Endodermal cell (in vitro differentiated cells): ENCODE results near the gene SELENON. TPM values are rescaled to one million over a fixed set of nuclear protein-coding genes. Genes with fewer than 3 reads are reported as not detected.

Source experiments
- DNase-seq: peaks from one replicate; pipeline ENCODE4 v3.0.0-alpha.2; 2017
- H3K27ac ChIP-seq: 2 replicates; pipeline ENCODE4 v1.5.1; 2013; ENCODE audit warnings: mild to moderate bottlenecking, low read depth, low read length, moderate library complexity
- H3K27me3 ChIP-seq: 2 replicates; pipeline ENCODE4 v1.6.1; 2013; ENCODE audit warnings: mild to moderate bottlenecking, low read length, moderate library complexity; ENCODE audit not compliant: insufficient read depth, control insufficient read depth, poor library complexity, severe bottlenecking
- H3K36me3 ChIP-seq: 2 replicates; pipeline ENCODE4 v1.7.0; 2013; ENCODE audit warnings: mild to moderate bottlenecking, low read length, moderate library complexity; ENCODE audit not compliant: control insufficient read depth, insufficient read depth
- H3K4me1 ChIP-seq: one replicate; pipeline ENCODE4 v1.7.0; 2013; ENCODE audit warnings: low read length; ENCODE audit not compliant: control insufficient read depth, insufficient read depth
- H3K4me3 ChIP-seq: 2 replicates; pipeline ENCODE4 v1.5.1; 2013; ENCODE audit warnings: mild to moderate bottlenecking, low read length, moderate library complexity
- H3K9ac ChIP-seq: 2 replicates; pipeline ENCODE4 v1.6.1; 2013; ENCODE audit warnings: mild to moderate bottlenecking, low read length, moderate library complexity; ENCODE audit not compliant: poor library complexity, severe bottlenecking; ENCODE audit errors: extremely low read depth
- H3K9me3 ChIP-seq: 2 replicates; pipeline ENCODE4 v1.6.1; 2013; ENCODE audit warnings: mild to moderate bottlenecking, low read length, moderate library complexity; ENCODE audit not compliant: control insufficient read depth
- H3K27ac Mint-ChIP-seq: 2 replicates; pipeline ENCODE4 v1.8.0; 2020; ENCODE audit warnings: mixed read lengths
- H3K27me3 Mint-ChIP-seq: 2 replicates; pipeline ENCODE4 v1.8.0; 2021; ENCODE audit warnings: mild to moderate bottlenecking, mixed read lengths; ENCODE audit not compliant: insufficient read depth
- H3K36me3 Mint-ChIP-seq: 2 replicates; pipeline ENCODE4 v1.8.0; 2020; ENCODE audit warnings: low read depth, mixed read lengths
- H3K4me1 Mint-ChIP-seq: 2 replicates; pipeline ENCODE4 v1.8.0; 2020; ENCODE audit warnings: mixed read lengths
- H3K4me3 Mint-ChIP-seq: 2 replicates; pipeline ENCODE4 v1.8.0; 2020; ENCODE audit warnings: mild to moderate bottlenecking, moderate library complexity, mixed read lengths
- H3K9me3 Mint-ChIP-seq: 2 replicates; pipeline ENCODE4 v1.8.0; 2020; ENCODE audit warnings: mild to moderate bottlenecking, mixed read lengths
- WGBS, 2 experiments: methylation state at CpG; one replicate each; pipeline versions ENCODE4 v1.1.5 to v1.1.7; 2013; ENCODE audit warnings: missing lambda C conversion rate in 2 of 2, mixed read lengths in 1 of 2; ENCODE audit not compliant: insufficient coverage in 1 of 2, insufficient read length in 1 of 2; 5-methylcytosine and 5-hydroxymethylcytosine counted together
- total RNA-seq, 2 donors: library from RNA; stranded (reverse); fragmentation: NEBNext Ultra II Directional in 1 of 2; extraction: Animal tissue kit (Norgen Biotek cat#: 25700) in 1 of 2; gene quantifications; 2 replicates in 1 of 2; 3 replicates in 1 of 2; pipeline ENCODE4 v1.2.1, GENCODE V29; 2021
- TF ChIP-seq, protein P1 (sequence below): fragments of 200-600 bp; sonication (generic); conservative IDR thresholded peaks from 2 replicates; pipeline ENCODE4 v1.5.0; 2021; ENCODE audit warnings: antibody characterized with exemption, mild to moderate bottlenecking

Gene SELENON
- total RNA-seq, 2 donors from 2014 or later: 91.2 to 93.3 TPM

DNA sequence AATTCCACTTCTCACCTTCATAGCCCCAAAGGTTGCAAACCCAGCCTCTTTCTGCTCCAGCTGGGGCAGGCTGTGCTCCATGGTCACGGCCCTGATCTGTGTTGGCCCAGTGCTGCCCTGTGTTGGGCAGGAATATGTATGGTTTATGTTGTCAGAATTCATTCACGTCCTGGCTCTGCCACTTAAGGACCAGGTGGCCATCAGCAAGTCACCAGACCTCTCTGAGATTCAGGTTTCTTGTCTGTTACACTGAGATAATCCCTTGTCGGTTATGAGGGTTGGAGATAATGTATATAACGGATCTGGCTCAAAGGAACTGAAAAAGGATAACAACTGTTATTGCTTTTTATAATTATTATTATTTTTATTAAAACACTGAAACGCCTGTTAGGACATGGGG is 39.1 kb upstream of the SELENON start:
- Mint-ChIP-seq H3K27me3 (peaks cover 1% of the 10 kb centered on the region), H3K9me3 (no peaks in the 10 kb centered on the region), H3K36me3 (no peaks in the 10 kb centered on the region), H3K4me3 (no peak overlapping the region), H3K27ac (no peak overlapping the region), H3K4me1 (peaks cover 30% of the 10 kb centered on the region)
- DNase-seq: no peak
- WGBS, 2 experiments: 88 to 94% methylated on average over 3 to 4 of the region's 5 CpGs
- H3K4me1 ChIP-seq: peaks cover 7% of the 10 kb centered on the region
- H3K27ac ChIP-seq: no peak overlapping the region
- no peak overlapping the region for H3K4me3 ChIP-seq
- H3K36me3 ChIP-seq: no peaks in the 10 kb centered on the region
- H3K27me3 ChIP-seq: no peaks in the 10 kb centered on the region
- H3K9me3 ChIP-seq: no peaks in the 10 kb centered on the region
- H3K9ac ChIP-seq: no peak overlapping the region
- TF ChIP-seq, protein P1, sequence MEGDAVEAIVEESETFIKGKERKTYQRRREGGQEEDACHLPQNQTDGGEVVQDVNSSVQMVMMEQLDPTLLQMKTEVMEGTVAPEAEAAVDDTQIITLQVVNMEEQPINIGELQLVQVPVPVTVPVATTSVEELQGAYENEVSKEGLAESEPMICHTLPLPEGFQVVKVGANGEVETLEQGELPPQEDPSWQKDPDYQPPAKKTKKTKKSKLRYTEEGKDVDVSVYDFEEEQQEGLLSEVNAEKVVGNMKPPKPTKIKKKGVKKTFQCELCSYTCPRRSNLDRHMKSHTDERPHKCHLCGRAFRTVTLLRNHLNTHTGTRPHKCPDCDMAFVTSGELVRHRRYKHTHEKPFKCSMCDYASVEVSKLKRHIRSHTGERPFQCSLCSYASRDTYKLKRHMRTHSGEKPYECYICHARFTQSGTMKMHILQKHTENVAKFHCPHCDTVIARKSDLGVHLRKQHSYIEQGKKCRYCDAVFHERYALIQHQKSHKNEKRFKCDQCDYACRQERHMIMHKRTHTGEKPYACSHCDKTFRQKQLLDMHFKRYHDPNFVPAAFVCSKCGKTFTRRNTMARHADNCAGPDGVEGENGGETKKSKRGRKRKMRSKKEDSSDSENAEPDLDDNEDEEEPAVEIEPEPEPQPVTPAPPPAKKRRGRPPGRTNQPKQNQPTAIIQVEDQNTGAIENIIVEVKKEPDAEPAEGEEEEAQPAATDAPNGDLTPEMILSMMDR: no peak

GRCh38 chr1:25763493-25763892 is 36.5 kb upstream of the SELENON start:
- Mint-ChIP-seq H3K4me1 (peaks cover 20% of the 10 kb centered on the region), H3K9me3 (no peaks in the 10 kb centered on the region), H3K4me3 (no peak overlapping the region), H3K27me3 (no peaks in the 10 kb centered on the region), H3K27ac (no peak overlapping the region), H3K36me3 (no peaks in the 10 kb centered on the region)
- no peak overlapping the region for H3K27ac ChIP-seq
- no peak overlapping the region for H3K4me3 ChIP-seq
- H3K27me3 ChIP-seq: no peaks in the 10 kb centered on the region
- no peaks in the 10 kb centered on the region for H3K9me3 ChIP-seq
- H3K36me3 ChIP-seq: no peaks in the 10 kb centered on the region
- WGBS, 2 experiments: 92 to 98% methylated on average over 5 to 10 of the region's 10 CpGs
- no peak overlapping the region for H3K9ac ChIP-seq
- H3K4me1 ChIP-seq: peaks cover 7% of the 10 kb centered on the region
- no peak for DNase-seq
- TF ChIP-seq, protein P1: no peak

- no peaks in the 10 kb centered on the region for H3K36me3 ChIP-seq
- no peak overlapping the region for H3K4me3 ChIP-seq
- Mint-ChIP-seq H3K4me1 (peaks cover 13% of the 10 kb centered on the region), H3K36me3 (no peaks in the 10 kb centered on the region), H3K27ac (peak overlapping the region; percentile 35), H3K9me3 (no peaks in the 10 kb centered on the region), H3K4me3 (no peak overlapping the region), H3K27me3 (no peaks in the 10 kb centered on the region)
- no peak for DNase-seq
- H3K27ac ChIP-seq: no peak overlapping the region
- TF ChIP-seq, protein P1: no peak
- H3K27me3 ChIP-seq: no peaks in the 10 kb centered on the region
- H3K9ac ChIP-seq: no peak overlapping the region
- H3K9me3 ChIP-seq: no peaks in the 10 kb centered on the region
- WGBS, 2 experiments: 92% methylated on average over 5 to 8 of the region's 8 CpGs
- H3K4me1 ChIP-seq: peaks cover 6% of the 10 kb centered on the region
These were observed 34.7 kb upstream of the SELENON start for GRCh38 chr1:25765136-25765922.
